IMR-90 (cell line): ENCODE results near the gene MOCS2. TPM values are rescaled to one million over a fixed set of nuclear protein-coding genes. Genes with fewer than 3 reads are reported as not detected.

Source experiments
- ATAC-seq: fragments of 200-7000 bp; cut with Tn5 transposase; 2 replicates; pipeline ENCODE4 v1.9.1; 2020; ENCODE audit warnings: low read depth, mild to moderate bottlenecking, moderate library complexity
- BruUV-seq: library from RNA; stranded (reverse); fragments of 400-500 nt; replicated peaks from 2 replicates; lab custom pipeline; 2021; lab: Mats Ljungman, UMichigan
- CTCF ChIA-PET: fragments of 300-600 bp; formaldehyde crosslinking; extraction: SDS; loops from one replicate; lab custom pipeline; 2021; ENCODE audit warnings: antibody characterized with exemption; lab: Yijun Ruan, JAX
- POLR2A ChIA-PET: fragments of 300-600 bp; sonication (Branson Sonifier 250); formaldehyde crosslinking; loops from one replicate; lab custom pipeline; 2022; ENCODE audit warnings: antibody characterized with exemption; ENCODE audit not compliant: unreplicated experiment; lab: Charles Lee
- DNase-seq: peaks from one replicate; pipeline ENCODE4 v3.0.0; 2013
- H2AFZ ChIP-seq: replicated peaks from 2 replicates; pipeline ENCODE3; 2013; ENCODE audit warnings: low read length, mild to moderate bottlenecking; ENCODE audit not compliant: poor library complexity
- H2AK5ac ChIP-seq: 2 replicates; pipeline ENCODE4 v1.6.1; 2013; ENCODE audit warnings: low read depth, low read length, inconsistent platforms
- H2AK9ac ChIP-seq: replicated peaks from 2 replicates; pipeline ENCODE3; 2013; ENCODE audit warnings: mild to moderate bottlenecking, low read depth, low read length, moderate library complexity; ENCODE audit not compliant: poor library complexity
- H2BK120ac ChIP-seq: 2 replicates; pipeline ENCODE4 v1.6.1; 2013; ENCODE audit warnings: low read depth, low read length, inconsistent platforms
- H2BK15ac ChIP-seq: 3 replicates; pipeline ENCODE4 v1.6.1; 2013; ENCODE audit warnings: low read depth, low read length, inconsistent platforms
- H2BK20ac ChIP-seq: 2 replicates; pipeline ENCODE4 v1.6.1; 2013; ENCODE audit warnings: low read depth, mild to moderate bottlenecking, inconsistent platforms, low read length, moderate library complexity
- H2BK5ac ChIP-seq: 2 replicates; pipeline ENCODE4 v1.6.1; 2013; ENCODE audit warnings: mild to moderate bottlenecking, low read depth, low read length, inconsistent platforms; ENCODE audit not compliant: poor library complexity, severe bottlenecking
- H3K14ac ChIP-seq: replicated peaks from 2 replicates; pipeline ENCODE4 v1.6.1; 2013; ENCODE audit warnings: low read depth, low read length, inconsistent platforms
- H3K18ac ChIP-seq: 2 replicates; pipeline ENCODE4 v1.6.1; 2013; ENCODE audit warnings: low read depth, low read length, control low read depth
- H3K23ac ChIP-seq: 2 replicates; pipeline ENCODE4 v1.6.1; 2013; ENCODE audit warnings: low read depth, low read length, inconsistent platforms
- H3K27ac ChIP-seq: 2 replicates; pipeline ENCODE4 v1.5.1; 2013; ENCODE audit warnings: mild to moderate bottlenecking, control low read depth, low read length; ENCODE audit not compliant: insufficient read depth
- H3K27me3 ChIP-seq: 2 replicates; pipeline ENCODE4 v1.6.1; 2013; ENCODE audit warnings: low read length; ENCODE audit not compliant: control insufficient read depth, insufficient read depth
- H3K36me3 ChIP-seq: 2 replicates; pipeline ENCODE4 v1.6.1; 2013; ENCODE audit warnings: low read length, mixed read lengths; ENCODE audit not compliant: control insufficient read depth, insufficient read depth
- H3K4ac ChIP-seq: 2 replicates; pipeline ENCODE4 v1.6.1; 2013; ENCODE audit warnings: low read depth, low read length, inconsistent platforms
- H3K4me1 ChIP-seq: 2 replicates; pipeline ENCODE4 v1.6.1; 2013; ENCODE audit warnings: low read length, mixed read lengths; ENCODE audit not compliant: control insufficient read depth, insufficient read depth
- H3K4me2 ChIP-seq: 2 replicates; pipeline ENCODE4 v1.6.1; 2013; ENCODE audit warnings: low read depth, mild to moderate bottlenecking, control low read depth, low read length, moderate library complexity
- H3K4me3 ChIP-seq: 2 replicates; pipeline ENCODE4 v1.5.1; 2013; ENCODE audit warnings: low read depth, mild to moderate bottlenecking, control low read depth, low read length, moderate library complexity; ENCODE audit not compliant: insufficient read depth
- H3K56ac ChIP-seq: 2 replicates; pipeline ENCODE4 v1.6.1; 2013; ENCODE audit warnings: low read length, inconsistent platforms; ENCODE audit not compliant: insufficient read depth; ENCODE audit errors: extremely low read depth
- H3K79me1 ChIP-seq, 2 experiments: 2 replicates each; pipeline ENCODE4 v1.6.1; 2013; ENCODE audit warnings: low read length in 2 of 2, inconsistent platforms in 1 of 2, low read depth in 1 of 2
- H3K9ac ChIP-seq: 2 replicates; pipeline ENCODE4 v1.6.1; 2013; ENCODE audit warnings: low read depth, low read length, control low read depth
- H3K9me1 ChIP-seq: 2 replicates; pipeline ENCODE4 v1.6.1; 2013; ENCODE audit warnings: low read length, inconsistent platforms; ENCODE audit not compliant: insufficient read depth
- H3K9me3 ChIP-seq: 2 replicates; pipeline ENCODE4 v1.6.1; 2013; ENCODE audit warnings: low read length; ENCODE audit not compliant: control insufficient read depth, insufficient read depth
- H4K20me1 ChIP-seq: 2 replicates; pipeline ENCODE4 v1.6.1; 2013; ENCODE audit warnings: low read length, inconsistent platforms; ENCODE audit not compliant: insufficient read depth
- H4K5ac ChIP-seq: 2 replicates; pipeline ENCODE4 v1.6.1; 2013; ENCODE audit warnings: mild to moderate bottlenecking, low read depth, low read length, control low read depth
- H4K8ac ChIP-seq, 2 experiments: 2 replicates each; pipeline ENCODE4 v1.6.1; 2013; ENCODE audit warnings: low read depth in 2 of 2, low read length in 2 of 2, control low read depth in 1 of 2, inconsistent platforms in 1 of 2
- H4K91ac ChIP-seq: 2 replicates; pipeline ENCODE4 v1.6.1; 2013; ENCODE audit warnings: low read depth, low read length, inconsistent platforms; ENCODE audit not compliant: insufficient read depth
- BHLHE40 ChIP-seq: fragments of 150-350 bp; IDR thresholded peaks from 2 replicates; pipeline ENCODE4 v1.6.1; 2016; ENCODE audit warnings: mild to moderate bottlenecking, low read depth, low read length
- CEBPB ChIP-seq: IDR thresholded peaks from 2 replicates; pipeline ENCODE4 v1.6.1; 2012; ENCODE audit warnings: low read depth, low read length, improper control_type of control experiment
- CHD1 ChIP-seq: IDR thresholded peaks from 2 replicates; pipeline ENCODE4 v1.6.1; 2012; ENCODE audit warnings: low read depth, low read length, improper control_type of control experiment
- CTCF ChIP-seq: conservative IDR thresholded peaks from 2 replicates; pipeline ENCODE4 v1.5.1; 2012; ENCODE audit warnings: mild to moderate bottlenecking, low read depth, low read length, improper control_type of control experiment
- ELK1 ChIP-seq: fragments of 150-350 bp; IDR thresholded peaks from 2 replicates; pipeline ENCODE4 v1.6.1; 2016; ENCODE audit warnings: low read depth, mild to moderate bottlenecking, low read length, moderate library complexity, borderline replicate concordance
- FOS ChIP-seq: fragments of 150-350 bp; IDR thresholded peaks from 2 replicates; pipeline ENCODE4 v1.6.1; 2016; ENCODE audit warnings: low read depth, low read length
- MAFK ChIP-seq: IDR thresholded peaks from 2 replicates; pipeline ENCODE4 v1.6.1; 2012; ENCODE audit warnings: low read depth, low read length, improper control_type of control experiment
- MAZ ChIP-seq: IDR thresholded peaks from 2 replicates; pipeline ENCODE4 v1.6.1; 2012; ENCODE audit warnings: low read depth, mild to moderate bottlenecking, low read length, improper control_type of control experiment, moderate library complexity, borderline replicate concordance
- MXI1 ChIP-seq: IDR thresholded peaks from 2 replicates; pipeline ENCODE4 v1.6.1; 2012; ENCODE audit warnings: low read depth, mild to moderate bottlenecking, low read length, moderate library complexity, borderline replicate concordance
- NFE2L2 ChIP-seq: fragments of 150-350 bp; IDR thresholded peaks from 2 replicates; pipeline ENCODE4 v1.6.1; 2016; ENCODE audit warnings: low read depth, mild to moderate bottlenecking, low read length
- POLR2A ChIP-seq: IDR thresholded peaks from 2 replicates; pipeline ENCODE4 v1.6.1; 2012; ENCODE audit warnings: mild to moderate bottlenecking, low read depth, low read length
- RAD21 ChIP-seq: IDR thresholded peaks from 2 replicates; pipeline ENCODE4 v1.6.1; 2012; ENCODE audit warnings: low read length, improper control_type of control experiment
- RCOR1 ChIP-seq: IDR thresholded peaks from 2 replicates; pipeline ENCODE4 v1.6.1; 2012; ENCODE audit warnings: mild to moderate bottlenecking, low read length, improper control_type of control experiment; ENCODE audit not compliant: insufficient replicate concordance
- RFX5 ChIP-seq: IDR thresholded peaks from 2 replicates; pipeline ENCODE4 v1.8.0; 2012; ENCODE audit warnings: low read depth, mild to moderate bottlenecking, low read length, moderate library complexity
- SMC3 ChIP-seq: fragments of 150-350 bp; IDR thresholded peaks from 2 replicates; pipeline ENCODE4 v1.6.1; 2016; ENCODE audit warnings: low read depth, mild to moderate bottlenecking, antibody characterized with exemption, low read length, moderate library complexity
- WGBS, 2 experiments: methylation state at CpG; one replicate each; pipeline versions ENCODE4 v1.1.5 to v1.1.7; 2013; ENCODE audit warnings: missing lambda C conversion rate in 2 of 2; ENCODE audit not compliant: insufficient read length in 1 of 2; ENCODE audit errors: extremely low coverage in 2 of 2; 5-methylcytosine and 5-hydroxymethylcytosine counted together
- dilution Hi-C: fragments of 300-500 bp; cut with HindIII; formaldehyde crosslinking; loops from one replicate; pipeline ENCODE4 v1.14.3; 2018; ENCODE audit warnings: low sequenced_read_pairs; ENCODE audit not compliant: unreplicated experiment
- in situ Hi-C: fragments of 300-500 bp; cut with MboI; formaldehyde crosslinking; loops from 3 replicates; pipeline ENCODE4 v1.14.3; 2019; ENCODE audit warnings: low sequenced_read_pairs, inconsistent platforms, mixed read lengths
- intact Hi-C: fragments of 100-400 bp; cut with micrococcal nuclease; formaldehyde crosslinking; loops from 2 replicates; pipeline ENCODE4 v1.10.0; 2022
- polyA plus RNA-seq, 3 experiments: library from polyadenylated mRNA; depleted of rRNA; stranded (reverse); fragments of >200 nt; gene quantifications; 2 replicates each; pipeline ENCODE4 v1.2.3, GENCODE V29; 2012; ENCODE audit warnings: low replicate concordance in 1 of 3
- total RNA-seq: library from RNA; depleted of rRNA; stranded (reverse); fragments of >200 nt; gene quantifications from 2 replicates; pipeline ENCODE4 v1.2.3, GENCODE V29; 2012

The MOCS2 gene
- total and polyA plus RNA-seq, 2 of the 4 experiments (the other 2 are of a cell fraction): 36.4 to 40.0 TPM

- H2AFZ ChIP-seq: no peak overlapping the region
- H3K4me2 ChIP-seq: no peak overlapping the region
- no CpG with 5 or more reads among the region's 4 CpGs for WGBS, 2 experiments
- no peaks in the 10 kb centered on the region for H4K20me1 ChIP-seq
- no peak overlapping the region for H3K4ac ChIP-seq
- POLR2A ChIA-PET: no interaction called here
- no peak overlapping the region for H2BK5ac ChIP-seq
- peaks cover 5% of the 10 kb centered on the region for H3K4me1 ChIP-seq
- in situ Hi-C loops (no loop called here), dilution Hi-C loops (loop anchor here (25.0 kb wide), 1 partner anchor 106 kb away; no protein-coding TSS in a partner anchor), intact Hi-C loops (no loop called here)
- CTCF ChIA-PET: no interaction called here
- H2BK15ac ChIP-seq: no peak overlapping the region
- H3K56ac ChIP-seq: no peak overlapping the region
- no peak overlapping the region for H4K8ac ChIP-seq
- H2BK20ac ChIP-seq: peak overlapping the region; percentile 13; the same call in 1 of the 2 replicates
- H3K36me3 ChIP-seq: peaks cover 15% of the 10 kb centered on the region
- H3K9ac ChIP-seq: no peak overlapping the region
- H2BK120ac ChIP-seq: no peak overlapping the region
- no peak overlapping the region for H4K5ac ChIP-seq
- H3K9me1 ChIP-seq: no peaks in the 10 kb centered on the region
- ATAC-seq (no peak), DNase-seq (no peak)
- H3K4me3 ChIP-seq: no peak overlapping the region
- peaks cover 1 to 26% of the 10 kb centered on the region in 2 experiments; a peak in 2 of 4 replicates for H3K79me1 ChIP-seq
- no TSS peak for BruUV-seq
- H2AK9ac ChIP-seq: no peak overlapping the region
- no peak overlapping the region for H3K18ac ChIP-seq
- no peak overlapping the region for H4K91ac ChIP-seq
- H3K27me3 ChIP-seq: no peaks in the 10 kb centered on the region
- H3K14ac ChIP-seq: no peak overlapping the region
- no peak overlapping the region for H3K27ac ChIP-seq
- no peak overlapping the region for H2AK5ac ChIP-seq
- TF ChIP-seq FOS (no peak), RCOR1 (no peak), CTCF (no peak), POLR2A (no peak), MXI1 (no peak), RAD21 (no peak), ELK1 (no peak), CHD1 (no peak), BHLHE40 (no peak), MAZ (no peak), SMC3 (no peak), NFE2L2 (no peak), MAFK (no peak), CEBPB (no peak), RFX5 (no peak)
- H3K23ac ChIP-seq: no peak overlapping the region
- no peaks in the 10 kb centered on the region for H3K9me3 ChIP-seq
Measured at GRCh38 chr5:53068291-53068836, 41.2 kb downstream of the MOCS2 start.
